HEK293 (cell line): Measurements from ENCODE around the gene KIRREL1.

Experiments used
- CTCF ChIA-PET: fragments of 350-600 bp; formaldehyde crosslinking; extraction: SDS; loops from one replicate; lab custom pipeline; 2021; ENCODE audit warnings: antibody characterized with exemption; lab: Yijun Ruan, JAX
- POLR2A ChIA-PET: fragments of 300-600 bp; formaldehyde crosslinking; extraction: SDS; loops from one replicate; lab custom pipeline; 2020; ENCODE audit warnings: antibody characterized with exemption, inconsistent platforms; lab: Yijun Ruan, JAX
- H3K27ac ChIP-seq: fragments of 200-500 bp; sonication (Bioruptor generic); 2 replicates; pipeline ENCODE4 v1.5.1; 2014; ENCODE audit warnings: low read depth, low read length, control low read depth, inconsistent platforms; ENCODE audit errors: extremely low read depth
- H3K36me3 ChIP-seq, 2 experiments: fragments of 200-500 bp in 1 of 2; sonication (Bioruptor generic) in 1 of 2; 1 replicate in 1 of 2; 2 replicates in 1 of 2; pipeline ENCODE4 v1.5.1; 2014 to 2017; ENCODE audit warnings: inconsistent platforms in 2 of 2, low read length in 2 of 2; ENCODE audit not compliant: control insufficient read depth in 2 of 2, insufficient read depth in 1 of 2
- H3K4me1 ChIP-seq: fragments of 200-500 bp; sonication (Bioruptor generic); 2 replicates; pipeline ENCODE4 v1.5.1; 2014; ENCODE audit warnings: mild to moderate bottlenecking, low read length, inconsistent platforms; ENCODE audit not compliant: control insufficient read depth, insufficient read depth
- H3K4me3 ChIP-seq: 2 replicates; pipeline ENCODE4 v1.5.1; 2011; ENCODE audit warnings: low read depth, mild to moderate bottlenecking, control low read depth, low read length, moderate library complexity
- H3K9me3 ChIP-seq: fragments of 200-500 bp; sonication (Bioruptor generic); 2 replicates; pipeline ENCODE4 v1.5.1; 2014; ENCODE audit warnings: low read depth, low read length, inconsistent platforms; ENCODE audit not compliant: control insufficient read depth, insufficient read depth
- GLI2 ChIP-seq: fragments of 450-650 bp; formaldehyde crosslinking; IDR thresholded peaks from 2 replicates; pipeline ENCODE4; 2017; ENCODE audit warnings: missing biosample characterization, missing genetic modification characterization, low read depth, borderline replicate concordance
- GLIS1 ChIP-seq: fragments of 450-650 bp; formaldehyde crosslinking; IDR thresholded peaks from 2 replicates; pipeline ENCODE4 v1.5.1; 2016; ENCODE audit warnings: missing biosample characterization, missing genetic modification characterization
- OVOL3 ChIP-seq: fragments of 450-650 bp; formaldehyde crosslinking; IDR thresholded peaks from 2 replicates; pipeline ENCODE4 v1.5.1; 2016; ENCODE audit warnings: missing biosample characterization, missing genetic modification characterization
- PRDM1 ChIP-seq: fragments of 450-650 bp; formaldehyde crosslinking; IDR thresholded peaks from 2 replicates; pipeline ENCODE4; 2016; ENCODE audit warnings: missing biosample characterization, missing genetic modification characterization
- YY1 ChIP-seq: fragments of 450-650 bp; formaldehyde crosslinking; IDR thresholded peaks from 2 replicates; pipeline ENCODE4 v1.5.1; 2018; ENCODE audit warnings: missing biosample characterization, missing genetic modification characterization
- ZIC2 ChIP-seq: fragments of 450-650 bp; formaldehyde crosslinking; IDR thresholded peaks from 2 replicates; pipeline ENCODE4 v1.5.1; 2016; ENCODE audit warnings: missing biosample characterization, missing genetic modification characterization
- ZNF146 ChIP-seq: fragments of 450-650 bp; formaldehyde crosslinking; IDR thresholded peaks from 2 replicates; pipeline ENCODE4 v1.5.1; 2016; ENCODE audit warnings: missing biosample characterization, missing genetic modification characterization
- ZNF211 ChIP-seq: fragments of 450-650 bp; formaldehyde crosslinking; IDR thresholded peaks from 2 replicates; pipeline ENCODE4 v1.5.1; 2016; ENCODE audit warnings: low read depth, missing biosample characterization, missing genetic modification characterization
- ZNF223 ChIP-seq: fragments of 450-650 bp; formaldehyde crosslinking; IDR thresholded peaks from 2 replicates; pipeline ENCODE4 v1.5.1; 2016; ENCODE audit warnings: missing biosample characterization, missing genetic modification characterization
- ZNF23 ChIP-seq: fragments of 450-650 bp; formaldehyde crosslinking; IDR thresholded peaks from 2 replicates; pipeline ENCODE4 v1.5.1; 2016; ENCODE audit warnings: missing biosample characterization, missing genetic modification characterization, borderline replicate concordance
- ZNF292 ChIP-seq: fragments of 450-650 bp; formaldehyde crosslinking; IDR thresholded peaks from 2 replicates; pipeline ENCODE4 v1.5.1; 2016; ENCODE audit warnings: low read depth, missing biosample characterization, missing genetic modification characterization, borderline replicate concordance
- ZNF311 ChIP-seq: fragments of 450-650 bp; formaldehyde crosslinking; IDR thresholded peaks from 2 replicates; pipeline ENCODE4 v1.5.1; 2017; ENCODE audit warnings: missing biosample characterization, missing genetic modification characterization, borderline replicate concordance
- ZNF341 ChIP-seq: fragments of 450-650 bp; formaldehyde crosslinking; IDR thresholded peaks from 2 replicates; pipeline ENCODE4; 2016; ENCODE audit warnings: low read depth, missing biosample characterization, missing genetic modification characterization
- ZNF37A ChIP-seq: fragments of 450-650 bp; IDR thresholded peaks from 2 replicates; pipeline ENCODE4 v1.5.1; 2018; ENCODE audit warnings: missing biosample characterization, missing genetic modification characterization
- ZNF510 ChIP-seq: fragments of 450-650 bp; formaldehyde crosslinking; IDR thresholded peaks from 2 replicates; pipeline ENCODE4 v1.5.1; 2018; ENCODE audit warnings: mild to moderate bottlenecking, missing genetic modification characterization, missing biosample characterization; ENCODE audit not compliant: insufficient replicate concordance
- ZNF544 ChIP-seq: fragments of 450-650 bp; formaldehyde crosslinking; IDR thresholded peaks from 2 replicates; pipeline ENCODE4 v1.5.0; 2017; ENCODE audit warnings: missing biosample characterization, missing genetic modification characterization
- ZNF629 ChIP-seq: fragments of 450-650 bp; formaldehyde crosslinking; IDR thresholded peaks from 2 replicates; pipeline ENCODE4 v1.5.1; 2017; ENCODE audit warnings: missing biosample characterization, missing genetic modification characterization
- ZNF670 ChIP-seq: fragments of 450-650 bp; formaldehyde crosslinking; IDR thresholded peaks from 2 replicates; pipeline ENCODE4 v1.5.1; 2016; ENCODE audit warnings: missing biosample characterization, missing genetic modification characterization, low read depth
- ZNF677 ChIP-seq: fragments of 450-650 bp; IDR thresholded peaks from 2 replicates; pipeline ENCODE4 v1.5.0; 2018; ENCODE audit warnings: missing biosample characterization, mild to moderate bottlenecking, missing genetic modification characterization, moderate library complexity
- ZNF830 ChIP-seq: fragments of 450-650 bp; IDR thresholded peaks from 2 replicates; pipeline ENCODE4 v1.5.0; 2018; ENCODE audit warnings: missing biosample characterization, missing genetic modification characterization, low read depth, mild to moderate bottlenecking, moderate library complexity
- ZNF837 ChIP-seq: fragments of 450-650 bp; formaldehyde crosslinking; IDR thresholded peaks from 2 replicates; pipeline ENCODE4 v1.5.1; 2016; ENCODE audit warnings: missing biosample characterization, missing genetic modification characterization
- TF ChIP-seq, protein P1 (sequence below): fragments of 450-650 bp; formaldehyde crosslinking; IDR thresholded peaks from 2 replicates; pipeline ENCODE4 v1.5.1; 2016; ENCODE audit warnings: missing biosample characterization, missing genetic modification characterization
- TF ChIP-seq, protein P2 (sequence below): fragments of 450-650 bp; formaldehyde crosslinking; IDR thresholded peaks from 2 replicates; pipeline ENCODE4; 2016; ENCODE audit warnings: missing biosample characterization, missing genetic modification characterization
- TF ChIP-seq, protein P3 (sequence below): fragments of 450-650 bp; formaldehyde crosslinking; IDR thresholded peaks from 2 replicates; pipeline ENCODE4 v1.5.1; 2016; ENCODE audit warnings: missing biosample characterization, missing genetic modification characterization

Gene KIRREL1

DNA sequence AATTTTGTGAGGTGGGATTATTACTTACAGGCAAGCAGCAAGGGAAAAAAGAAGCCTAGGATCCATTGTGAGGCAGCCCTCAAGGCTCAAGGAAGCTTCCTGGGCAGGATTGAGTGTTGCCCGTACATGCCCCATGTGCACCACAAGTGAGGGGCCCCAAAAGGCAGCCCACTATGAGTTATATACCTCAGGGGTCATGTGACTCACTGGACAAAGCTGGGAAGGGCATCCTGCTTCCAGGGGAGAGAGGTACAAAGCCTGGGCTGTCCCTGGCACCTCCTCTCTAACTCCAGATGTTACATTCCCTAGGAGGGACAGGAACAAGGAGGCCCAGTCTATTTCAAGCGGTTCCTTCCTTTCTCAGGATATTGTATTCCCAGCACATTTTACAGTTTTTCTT lies 153.3 kb downstream of the KIRREL1 start:
- no peak overlapping the region for H3K4me3 ChIP-seq
- no peak overlapping the region for H3K27ac ChIP-seq
- H3K9me3 ChIP-seq = no peaks in the 10 kb centered on the region
- no peaks in the 10 kb centered on the region for H3K4me1 ChIP-seq
- H3K36me3 ChIP-seq = no peaks in the 10 kb centered on the region
- TF ChIP-seq GLIS1 (tag by site-specific recombination) (no peak), ZNF629 (tag by site-specific recombination) (no peak), ZNF510 (no peak), OVOL3 (tag by site-specific recombination) (no peak), ZNF223 (tag by site-specific recombination) (no peak)
- ChIA-PET POLR2A (no interaction called here), CTCF (interaction anchor here (0.6 to 1.3 kb wide), 4 partner anchors 22 to 1487 kb away, joined by 3 to 4 read pairs (median 3); no protein-coding TSS in a partner anchor)

DNA sequence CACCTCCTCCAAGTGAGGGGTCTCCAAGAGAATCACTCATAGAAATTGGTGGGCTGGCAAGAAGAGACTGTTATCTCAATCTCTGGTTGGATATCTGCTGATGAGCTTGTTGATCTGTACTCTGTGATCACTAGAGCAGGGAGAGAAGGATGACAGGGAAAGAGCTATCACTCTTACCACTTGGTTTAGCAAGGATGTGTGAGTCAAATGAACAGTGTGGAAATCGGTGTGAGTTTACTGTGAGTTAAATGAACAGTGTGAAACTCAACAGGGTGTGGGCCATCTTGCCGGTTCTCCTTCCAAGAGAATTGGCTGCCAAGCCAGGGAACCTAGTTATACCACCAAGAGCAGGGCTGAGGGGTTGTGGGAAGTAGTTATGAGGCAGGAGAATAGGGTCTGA lies 154.0 kb downstream of the KIRREL1 start:
- ChIA-PET POLR2A (no interaction called here), CTCF (interaction anchor here (0.5 to 1.3 kb wide), 4 partner anchors 23 to 947 kb away, joined by 3 to 4 read pairs (median 3); no protein-coding TSS in a partner anchor)
- no peaks in the 10 kb centered on the region for H3K4me1 ChIP-seq
- no peaks in the 10 kb centered on the region for H3K36me3 ChIP-seq
- no peak overlapping the region for H3K27ac ChIP-seq
- TF ChIP-seq YY1 (tag by site-specific recombination) = no peak
- TF ChIP-seq, protein P1, sequence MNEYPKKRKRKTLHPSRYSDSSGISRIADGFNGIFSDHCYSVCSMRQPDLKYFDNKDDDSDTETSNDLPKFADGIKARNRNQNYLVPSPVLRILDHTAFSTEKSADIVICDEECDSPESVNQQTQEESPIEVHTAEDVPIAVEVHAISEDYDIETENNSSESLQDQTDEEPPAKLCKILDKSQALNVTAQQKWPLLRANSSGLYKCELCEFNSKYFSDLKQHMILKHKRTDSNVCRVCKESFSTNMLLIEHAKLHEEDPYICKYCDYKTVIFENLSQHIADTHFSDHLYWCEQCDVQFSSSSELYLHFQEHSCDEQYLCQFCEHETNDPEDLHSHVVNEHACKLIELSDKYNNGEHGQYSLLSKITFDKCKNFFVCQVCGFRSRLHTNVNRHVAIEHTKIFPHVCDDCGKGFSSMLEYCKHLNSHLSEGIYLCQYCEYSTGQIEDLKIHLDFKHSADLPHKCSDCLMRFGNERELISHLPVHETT = no peak
- TF ChIP-seq ZNF837 (tag by site-specific recombination) = no peak
- no peak for TF ChIP-seq ZNF830 (tag by site-specific recombination)
- TF ChIP-seq, protein P2, sequence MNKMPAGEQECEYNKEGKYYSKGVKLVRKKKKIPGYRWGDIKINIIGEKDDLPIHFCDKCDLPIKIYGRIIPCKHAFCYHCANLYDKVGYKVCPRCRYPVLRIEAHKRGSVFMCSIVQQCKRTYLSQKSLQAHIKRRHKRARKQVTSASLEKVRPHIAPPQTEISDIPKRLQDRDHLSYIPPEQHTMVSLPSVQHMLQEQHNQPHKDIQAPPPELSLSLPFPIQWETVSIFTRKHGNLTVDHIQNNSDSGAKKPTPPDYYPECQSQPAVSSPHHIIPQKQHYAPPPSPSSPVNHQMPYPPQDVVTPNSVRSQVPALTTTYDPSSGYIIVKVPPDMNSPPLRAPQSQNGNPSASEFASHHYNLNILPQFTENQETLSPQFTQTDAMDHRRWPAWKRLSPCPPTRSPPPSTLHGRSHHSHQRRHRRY = no peak
- TF ChIP-seq, protein P3, sequence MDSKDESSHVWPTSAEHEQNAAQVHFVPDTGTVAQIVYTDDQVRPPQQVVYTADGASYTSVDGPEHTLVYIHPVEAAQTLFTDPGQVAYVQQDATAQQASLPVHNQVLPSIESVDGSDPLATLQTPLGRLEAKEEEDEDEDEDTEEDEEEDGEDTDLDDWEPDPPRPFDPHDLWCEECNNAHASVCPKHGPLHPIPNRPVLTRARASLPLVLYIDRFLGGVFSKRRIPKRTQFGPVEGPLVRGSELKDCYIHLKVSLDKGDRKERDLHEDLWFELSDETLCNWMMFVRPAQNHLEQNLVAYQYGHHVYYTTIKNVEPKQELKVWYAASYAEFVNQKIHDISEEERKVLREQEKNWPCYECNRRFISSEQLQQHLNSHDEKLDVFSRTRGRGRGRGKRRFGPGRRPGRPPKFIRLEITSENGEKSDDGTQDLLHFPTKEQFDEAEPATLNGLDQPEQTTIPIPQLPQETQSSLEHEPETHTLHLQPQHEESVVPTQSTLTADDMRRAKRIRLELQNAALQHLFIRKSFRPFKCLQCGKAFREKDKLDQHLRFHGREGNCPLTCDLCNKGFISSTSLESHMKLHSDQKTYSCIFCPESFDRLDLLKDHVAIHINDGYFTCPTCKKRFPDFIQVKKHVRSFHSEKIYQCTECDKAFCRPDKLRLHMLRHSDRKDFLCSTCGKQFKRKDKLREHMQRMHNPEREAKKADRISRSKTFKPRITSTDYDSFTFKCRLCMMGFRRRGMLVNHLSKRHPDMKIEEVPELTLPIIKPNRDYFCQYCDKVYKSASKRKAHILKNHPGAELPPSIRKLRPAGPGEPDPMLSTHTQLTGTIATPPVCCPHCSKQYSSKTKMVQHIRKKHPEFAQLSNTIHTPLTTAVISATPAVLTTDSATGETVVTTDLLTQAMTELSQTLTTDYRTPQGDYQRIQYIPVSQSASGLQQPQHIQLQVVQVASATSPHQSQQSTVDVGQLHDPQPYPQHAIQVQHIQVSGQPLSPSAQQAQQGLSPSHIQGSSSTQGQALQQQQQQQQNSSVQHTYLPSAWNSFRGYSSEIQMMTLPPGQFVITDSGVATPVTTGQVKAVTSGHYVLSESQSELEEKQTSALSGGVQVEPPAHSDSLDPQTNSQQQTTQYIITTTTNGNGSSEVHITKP (tag by site-specific recombination) = no peak
- TF ChIP-seq ZNF211 (tag by site-specific recombination) = no peak
- TF ChIP-seq ZNF146 (tag by site-specific recombination) = no peak
- no peak for TF ChIP-seq ZNF544
- TF ChIP-seq ZNF23 (tag by site-specific recombination) = no peak
- TF ChIP-seq ZIC2 (tag by site-specific recombination) = no peak
- H3K9me3 ChIP-seq = no peaks in the 10 kb centered on the region
- H3K4me3 ChIP-seq = no peak overlapping the region

DNA sequence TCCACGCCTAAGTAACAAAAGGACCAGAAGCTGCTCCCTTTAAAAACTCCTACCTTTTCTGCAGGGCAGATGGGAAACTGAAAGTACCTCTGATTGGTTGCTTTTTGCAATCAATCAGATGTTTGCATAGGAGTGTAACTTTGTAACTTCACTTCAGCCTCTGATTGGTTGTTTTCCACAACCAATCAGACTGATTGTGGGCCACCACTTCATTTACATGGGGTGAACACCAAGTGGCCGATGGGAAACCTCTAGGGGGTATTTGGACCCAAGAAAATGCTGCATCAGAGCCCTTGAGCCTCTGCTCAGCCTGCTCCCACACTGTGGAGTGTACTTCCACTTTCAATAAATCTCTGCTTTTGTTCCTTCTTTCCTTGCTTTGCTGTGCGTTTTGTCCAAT lies 154.4 kb downstream of the KIRREL1 start:
- no peak for TF ChIP-seq ZNF677 (tag by site-specific recombination)
- TF ChIP-seq ZNF341 (tag by site-specific recombination) = no peak
- TF ChIP-seq GLIS1 (tag by site-specific recombination) = no peak
- no peak for TF ChIP-seq PRDM1 (tag by site-specific recombination)
- TF ChIP-seq ZNF670 (tag by site-specific recombination) = no peak
- no peak for TF ChIP-seq GLI2 (tag by site-specific recombination)
- no peak for TF ChIP-seq ZIC2 (tag by site-specific recombination)
- no peak for TF ChIP-seq ZNF311 (tag by site-specific recombination)
- TF ChIP-seq ZNF37A (tag by site-specific recombination) = no peak
- TF ChIP-seq ZNF292 (tag by site-specific recombination) = no peak
- Histone ChIP-seq H3K9me3 (no peaks in the 10 kb centered on the region), H3K4me1 (no peaks in the 10 kb centered on the region), H3K4me3 (no peak overlapping the region), H3K27ac (no peak overlapping the region), H3K36me3 (no peaks in the 10 kb centered on the region)
- CTCF ChIA-PET = interaction anchor here (0.5 to 1.3 kb wide), 2 partner anchors 23 to 946 kb away, joined by 3 read pairs; no protein-coding TSS in a partner anchor
- POLR2A ChIA-PET = no interaction called here
